Omental fat pad (tissue), 4 donors: ENCODE data around the gene TASOR2. TPM values are rescaled to one million over a fixed set of nuclear protein-coding genes. Genes with fewer than 3 reads are reported as not detected.

ENCODE experiments used
- ATAC-seq: fragments of 150-250 bp; one replicate; pipeline ENCODE4 v1.9.1; 2016; ENCODE audit warnings: mild to moderate bottlenecking, moderate library complexity; ENCODE audit not compliant: low FRiP score
- DNase-seq: peaks from one replicate; pipeline ENCODE4 v3.0.0-alpha.2; 2019; ENCODE audit warnings: low spot score
- total RNA-seq, 4 donors: library from RNA; depleted of rRNA; stranded (reverse); fragments of >200 nt; gene quantifications; one replicate each; pipeline ENCODE4 v1.1.0, GENCODE V29; 2016
- TF ChIP-seq, protein P1 (sequence below), 3 donors: fragments of 450-650 bp; IDR thresholded peaks; one replicate each; pipeline ENCODE4 v1.5.1; 2016 to 2017; ENCODE audit warnings: antibody characterized with exemption in 3 of 3, mild to moderate bottlenecking in 3 of 3, moderate library complexity in 2 of 3

The TASOR2 gene
- total RNA-seq, 4 donors from 2014 or later, result 54.5 to 185 (median 81.9) TPM

DNA sequence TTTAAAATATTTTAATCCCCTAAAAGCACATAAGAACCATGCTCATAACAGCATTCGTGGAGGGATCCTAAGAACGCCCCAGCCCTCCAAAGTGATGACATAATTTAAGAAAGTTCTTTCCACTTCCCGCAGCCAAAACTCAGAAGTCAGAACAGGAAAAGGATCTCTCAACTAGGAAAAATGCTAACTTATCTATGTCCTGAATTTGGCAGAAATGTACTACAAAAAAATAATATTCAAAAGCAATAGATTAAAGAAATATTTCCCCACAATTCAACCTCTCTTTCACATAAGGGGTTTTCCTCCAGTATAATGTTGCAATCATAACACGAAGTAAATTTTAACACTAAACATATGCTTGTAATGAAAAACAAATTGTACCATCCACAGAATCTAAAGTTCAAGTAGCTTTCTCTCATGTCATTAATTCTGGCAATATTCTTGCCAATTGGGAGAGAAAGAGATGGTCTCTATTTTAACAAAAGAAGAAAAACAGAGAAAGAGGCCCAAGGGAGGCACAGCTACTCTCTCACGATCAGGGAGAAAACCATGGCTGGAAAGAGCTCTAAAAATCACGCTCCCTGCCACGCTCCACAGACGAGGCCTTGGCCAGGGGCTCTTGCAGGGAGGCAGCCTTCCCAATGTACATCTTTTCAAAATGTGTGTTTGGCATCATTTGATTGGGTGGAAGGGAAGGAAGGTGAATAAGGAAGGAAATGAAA lies 41.1 kb upstream of the TASOR2 start:
- TF ChIP-seq, protein P1, sequence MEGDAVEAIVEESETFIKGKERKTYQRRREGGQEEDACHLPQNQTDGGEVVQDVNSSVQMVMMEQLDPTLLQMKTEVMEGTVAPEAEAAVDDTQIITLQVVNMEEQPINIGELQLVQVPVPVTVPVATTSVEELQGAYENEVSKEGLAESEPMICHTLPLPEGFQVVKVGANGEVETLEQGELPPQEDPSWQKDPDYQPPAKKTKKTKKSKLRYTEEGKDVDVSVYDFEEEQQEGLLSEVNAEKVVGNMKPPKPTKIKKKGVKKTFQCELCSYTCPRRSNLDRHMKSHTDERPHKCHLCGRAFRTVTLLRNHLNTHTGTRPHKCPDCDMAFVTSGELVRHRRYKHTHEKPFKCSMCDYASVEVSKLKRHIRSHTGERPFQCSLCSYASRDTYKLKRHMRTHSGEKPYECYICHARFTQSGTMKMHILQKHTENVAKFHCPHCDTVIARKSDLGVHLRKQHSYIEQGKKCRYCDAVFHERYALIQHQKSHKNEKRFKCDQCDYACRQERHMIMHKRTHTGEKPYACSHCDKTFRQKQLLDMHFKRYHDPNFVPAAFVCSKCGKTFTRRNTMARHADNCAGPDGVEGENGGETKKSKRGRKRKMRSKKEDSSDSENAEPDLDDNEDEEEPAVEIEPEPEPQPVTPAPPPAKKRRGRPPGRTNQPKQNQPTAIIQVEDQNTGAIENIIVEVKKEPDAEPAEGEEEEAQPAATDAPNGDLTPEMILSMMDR (IDR thresholded peaks at IDR 0.05), result no peak
- DNase-seq, result no peak
- peak; percentile 23 for ATAC-seq

DNA sequence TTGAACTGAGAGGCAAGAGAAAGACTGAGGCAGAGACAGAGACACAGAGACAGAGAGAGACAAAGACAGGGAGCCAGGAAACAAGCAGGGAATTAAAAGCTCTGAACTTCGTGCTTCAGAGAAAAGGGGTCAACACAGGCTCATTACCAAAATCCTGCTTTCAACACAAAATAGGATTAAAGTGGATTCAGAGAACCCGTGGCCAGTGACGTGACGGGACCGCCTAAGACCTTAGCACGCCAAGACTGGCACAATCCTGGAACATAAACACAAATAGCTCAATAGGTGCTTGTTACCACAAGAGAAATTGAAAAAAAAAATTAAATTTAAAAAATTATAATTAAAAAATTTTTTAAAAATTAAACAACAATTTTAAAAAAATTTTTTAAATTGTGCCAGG lies 39.7 kb upstream of the TASOR2 start:
- TF ChIP-seq, protein P1 (IDR thresholded peaks at IDR 0.05), result no peak
- ATAC-seq (no peak), DNase-seq (no peak)

DNA sequence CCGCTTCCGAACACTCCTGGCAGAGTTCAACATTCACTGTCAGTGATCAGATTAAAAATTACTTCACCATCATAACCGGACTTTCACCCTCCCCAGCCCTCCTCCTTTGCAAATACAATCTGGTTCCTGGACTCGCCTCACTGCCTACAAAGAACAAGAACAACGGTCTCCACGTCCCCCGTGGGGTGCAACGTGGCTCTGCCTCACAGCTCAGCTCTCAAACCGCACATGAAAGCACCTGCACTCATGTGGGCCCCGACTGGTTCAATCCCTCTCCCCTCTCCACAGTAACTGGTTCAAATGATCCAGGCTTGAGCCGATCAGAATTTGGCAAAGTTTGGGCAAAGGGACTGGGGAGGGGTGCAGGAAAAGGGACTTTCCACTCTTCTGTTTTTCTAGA lies 39.3 kb upstream of the TASOR2 start:
- ATAC-seq (no peak), DNase-seq (no peak)
- TF ChIP-seq, protein P1 (IDR thresholded peaks at IDR 0.05), result no peak

DNA sequence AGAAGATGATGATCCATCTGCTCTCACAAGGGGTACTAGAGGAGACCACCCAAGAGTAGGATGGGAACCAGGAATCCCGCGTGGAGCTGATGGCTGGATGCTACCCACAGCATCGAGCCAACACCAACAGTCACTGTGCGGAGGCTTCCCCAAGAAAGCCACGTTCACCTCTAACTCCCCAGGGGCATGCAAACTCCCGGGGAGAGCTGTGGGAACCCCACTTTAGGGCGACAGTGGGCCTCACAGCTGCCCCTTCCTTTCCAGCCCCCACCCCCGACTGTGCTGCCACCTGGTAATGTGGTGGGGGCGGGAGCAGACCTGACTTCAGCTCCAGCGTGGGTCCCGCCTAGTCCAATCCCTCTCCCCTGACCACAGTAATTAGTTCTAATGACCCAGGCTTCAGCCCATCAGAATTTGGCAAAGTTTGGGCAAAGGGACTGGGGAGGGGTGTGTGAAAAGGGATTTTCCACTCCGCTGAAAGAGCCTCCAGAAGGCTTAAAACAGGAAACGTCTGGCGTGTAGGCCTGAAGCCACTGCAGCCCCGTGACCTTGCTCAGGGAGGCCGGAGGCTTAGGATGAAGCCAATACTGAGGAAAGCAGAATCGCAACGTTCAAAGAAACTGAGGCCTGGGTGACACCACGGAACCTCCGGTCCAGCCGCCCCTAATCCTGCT lies 38.6 kb upstream of the TASOR2 start:
- no peak for ATAC-seq

DNA sequence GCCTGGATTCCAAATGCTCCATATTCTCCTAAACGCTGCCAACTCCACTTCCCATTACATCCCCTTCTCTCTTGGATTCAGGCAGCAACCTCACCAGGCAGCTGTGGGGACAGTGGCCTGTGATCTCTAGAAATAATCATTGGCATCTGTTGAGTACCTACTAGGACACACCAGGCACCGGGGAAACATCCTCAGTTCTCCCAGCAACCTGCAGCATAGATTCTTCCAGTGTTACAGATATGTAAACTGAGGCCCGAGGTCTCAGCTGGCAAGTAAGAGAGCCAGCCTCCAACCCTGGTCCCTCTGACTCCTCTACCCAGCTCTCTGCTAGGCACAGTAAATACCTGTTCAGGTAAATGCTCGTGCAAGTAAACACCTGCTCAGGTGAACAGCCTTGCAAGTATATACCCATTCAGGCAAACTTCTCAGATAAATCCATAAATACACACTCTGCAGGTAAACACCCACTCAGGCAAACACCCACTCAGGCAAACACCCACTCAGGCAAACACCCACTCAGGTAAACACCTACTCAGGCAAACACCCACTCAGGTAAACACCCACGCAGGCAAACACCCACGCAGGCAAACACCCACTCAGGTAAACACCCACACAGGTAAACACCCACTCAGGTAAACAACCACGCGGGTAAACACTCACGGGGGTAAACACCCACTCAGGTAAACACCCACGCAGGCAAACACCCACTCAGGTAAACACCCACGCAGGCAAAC lies 37.0 kb upstream of the TASOR2 start:
- ATAC-seq (no peak), DNase-seq (no peak)
- TF ChIP-seq, protein P1 (IDR thresholded peaks at IDR 0.05), result no peak

More for the DNA sequence above, 38.6 kb upstream of the TASOR2 start:
- no peak for DNase-seq
- TF ChIP-seq, protein P1 (IDR thresholded peaks at IDR 0.05), result no peak

DNA sequence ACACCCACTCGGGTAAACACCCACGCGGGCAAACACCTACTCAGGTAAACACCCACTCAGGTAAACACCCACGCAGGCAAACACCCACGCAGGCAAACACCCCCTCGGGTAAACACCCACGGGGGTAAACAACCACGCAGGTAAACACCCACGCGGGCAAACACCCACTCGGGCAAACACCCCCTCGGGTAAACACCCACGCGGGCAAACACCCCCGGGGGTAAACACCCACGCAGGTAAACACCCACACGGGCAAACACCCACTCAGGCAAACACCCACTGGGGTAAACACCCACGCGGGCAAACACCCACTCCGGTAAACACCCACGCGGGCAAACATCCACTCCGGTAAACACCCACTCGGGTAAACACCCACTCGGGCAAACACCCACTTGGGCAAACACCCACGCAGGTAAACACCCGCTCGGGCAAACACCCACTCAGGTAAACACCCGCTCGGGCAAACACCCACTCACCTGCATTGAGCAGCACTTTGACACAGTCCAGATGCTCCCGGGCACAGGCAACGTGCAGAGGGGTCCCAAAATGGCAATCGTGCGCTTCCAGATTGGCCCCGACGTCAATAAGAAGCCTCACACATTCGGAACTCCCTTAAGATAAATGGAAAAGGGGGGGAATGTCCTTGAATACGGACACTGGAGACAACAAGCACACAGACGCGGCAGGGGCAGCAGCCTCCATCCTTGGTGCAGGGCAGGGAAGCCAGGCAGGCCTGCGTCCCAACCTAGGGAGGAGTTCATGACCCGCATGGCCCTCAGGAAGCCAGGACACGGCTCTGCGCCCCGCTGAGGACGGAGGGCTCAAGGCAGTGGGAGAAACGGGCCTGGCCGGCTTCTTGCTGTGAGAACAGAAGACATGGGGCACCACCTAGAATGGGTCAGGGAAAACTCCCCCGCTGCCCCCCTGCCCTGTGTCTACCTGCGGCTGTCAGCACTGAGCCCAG lies 35.9 kb upstream of the TASOR2 start:
- no peak for ATAC-seq
- DNase-seq, result no peak
- TF ChIP-seq, protein P1 (IDR thresholded peaks at IDR 0.05), result no peak
